H9 (cell line): ENCODE measurements around the gene ERFL. TPM values are rescaled to one million over a fixed set of nuclear protein-coding genes. Genes with fewer than 3 reads are reported as not detected.

ENCODE experiments used
- DNase-seq: peaks from one replicate; pipeline ENCODE4 v3.0.0-alpha.2; 2017
- H2AFZ ChIP-seq: one replicate; pipeline ENCODE4 v1.6.1; 2013; ENCODE audit warnings: mild to moderate bottlenecking, low read length, control low read depth, moderate library complexity
- H2AK5ac ChIP-seq: 2 replicates; pipeline ENCODE4 v1.6.1; 2013; ENCODE audit warnings: low read length, control low read depth, mixed read lengths; ENCODE audit not compliant: insufficient read length
- H2BK120ac ChIP-seq: one replicate; pipeline ENCODE4 v1.6.1; 2013; ENCODE audit warnings: low read depth, mild to moderate bottlenecking, low read length, control low read depth, inconsistent platforms; ENCODE audit not compliant: poor library complexity, severe bottlenecking
- H2BK12ac ChIP-seq: 2 replicates; pipeline ENCODE4 v1.6.1; 2013; ENCODE audit warnings: low read length, control low read depth, mixed read lengths, low read depth; ENCODE audit not compliant: insufficient read length
- H2BK15ac ChIP-seq: 2 replicates; pipeline ENCODE4 v1.6.1; 2013; ENCODE audit warnings: low read depth, low read length, control low read depth
- H2BK20ac ChIP-seq: one replicate; pipeline ENCODE4 v1.6.1; 2013; ENCODE audit warnings: low read depth, mild to moderate bottlenecking, low read length, control low read depth, inconsistent platforms; ENCODE audit not compliant: poor library complexity, severe bottlenecking
- H2BK5ac ChIP-seq: 2 replicates; pipeline ENCODE4 v1.6.1; 2013; ENCODE audit warnings: low read length, control low read depth, mixed read lengths; ENCODE audit not compliant: insufficient read length
- H3K14ac ChIP-seq: 2 replicates; pipeline ENCODE4 v1.6.1; 2013; ENCODE audit warnings: low read length, control low read depth; ENCODE audit not compliant: insufficient read depth
- H3K18ac ChIP-seq: 2 replicates; pipeline ENCODE4 v1.6.1; 2013; ENCODE audit warnings: low read depth, mild to moderate bottlenecking, mixed read lengths, low read length, control low read depth; ENCODE audit not compliant: insufficient read length
- H3K23ac ChIP-seq: 2 replicates; pipeline ENCODE4 v1.6.1; 2013; ENCODE audit warnings: low read length, control low read depth, mixed read lengths, low read depth; ENCODE audit not compliant: insufficient read length
- H3K23me2 ChIP-seq: 2 replicates; pipeline ENCODE4 v1.6.1; 2013; ENCODE audit warnings: low read depth, mild to moderate bottlenecking, mixed read lengths, low read length, control low read depth; ENCODE audit not compliant: insufficient read length, poor library complexity, severe bottlenecking
- H3K27ac ChIP-seq: 2 replicates; pipeline ENCODE4 v1.5.1; 2013; ENCODE audit warnings: low read length, control low read depth, mixed read lengths, low read depth; ENCODE audit not compliant: insufficient read length
- H3K27me3 ChIP-seq: 2 replicates; pipeline ENCODE4 v1.6.1; 2013; ENCODE audit warnings: low read length, control low read depth, inconsistent platforms; ENCODE audit not compliant: insufficient read depth
- H3K4ac ChIP-seq: 2 replicates; pipeline ENCODE4 v1.6.1; 2013; ENCODE audit warnings: low read depth, mild to moderate bottlenecking, control low read depth, inconsistent platforms, low read length, moderate library complexity
- H3K4me1 ChIP-seq: 2 replicates; pipeline ENCODE4 v1.6.1; 2013; ENCODE audit warnings: low read length, control low read depth, inconsistent platforms; ENCODE audit not compliant: insufficient read depth
- H3K4me2 ChIP-seq: 2 replicates; pipeline ENCODE4 v1.6.1; 2013; ENCODE audit warnings: low read length, control low read depth, mixed read lengths; ENCODE audit not compliant: insufficient read length, insufficient read depth
- H3K56ac ChIP-seq: 2 replicates; pipeline ENCODE4 v1.6.1; 2013; ENCODE audit warnings: low read depth, mild to moderate bottlenecking, mixed read lengths, low read length, control low read depth; ENCODE audit not compliant: insufficient read length
- H3K79me1 ChIP-seq: 2 replicates; pipeline ENCODE4 v1.6.1; 2013; ENCODE audit warnings: low read depth, mild to moderate bottlenecking, moderate library complexity, low read length, control low read depth, inconsistent platforms; ENCODE audit not compliant: insufficient read depth, poor library complexity, severe bottlenecking
- H3K79me2 ChIP-seq: 2 replicates; pipeline ENCODE4 v1.6.1; 2013; ENCODE audit warnings: low read length, control low read depth, inconsistent platforms; ENCODE audit not compliant: insufficient read depth
- H3K9ac ChIP-seq: 2 replicates; pipeline ENCODE4 v1.6.1; 2013; ENCODE audit warnings: low read length, control low read depth, mixed read lengths; ENCODE audit not compliant: insufficient read length; ENCODE audit errors: extremely low read depth
- H3K9me3 ChIP-seq: one replicate; pipeline ENCODE4 v1.6.1; 2013; ENCODE audit warnings: low read depth, low read length, inconsistent platforms; ENCODE audit not compliant: control insufficient read depth
- H3T11ph ChIP-seq: one replicate; pipeline ENCODE4 v1.6.1; 2013; ENCODE audit warnings: mild to moderate bottlenecking, low read length, control low read depth, inconsistent platforms
- H4K20me1 ChIP-seq: one replicate; pipeline ENCODE4 v1.6.1; 2013; ENCODE audit not compliant: control insufficient read depth, insufficient read length, insufficient read depth
- H4K5ac ChIP-seq: 2 replicates; pipeline ENCODE4 v1.6.1; 2013; ENCODE audit warnings: low read depth, mild to moderate bottlenecking, mixed read lengths, low read length, control low read depth; ENCODE audit not compliant: insufficient read length
- H4K8ac ChIP-seq: replicated peaks from 2 replicates; pipeline ENCODE4 v1.6.1; 2013; ENCODE audit warnings: low read length, control low read depth, mixed read lengths, low read depth; ENCODE audit not compliant: insufficient read length
- H4K91ac ChIP-seq: 2 replicates; pipeline ENCODE4 v1.6.1; 2013; ENCODE audit warnings: low read depth, mild to moderate bottlenecking, moderate library complexity, mixed read lengths, low read length, control low read depth; ENCODE audit not compliant: insufficient read length
- H3K27ac Mint-ChIP-seq, 3 experiments: 2 replicates in 2 of 3; 3 replicates in 1 of 3; pipeline ENCODE4 v1.8.0; 2020 to 2021; ENCODE audit warnings: mixed read lengths in 3 of 3, mild to moderate bottlenecking in 1 of 3, moderate library complexity in 1 of 3
- H3K27me3 Mint-ChIP-seq: 2 replicates; pipeline ENCODE4 v1.8.0; 2021; ENCODE audit warnings: low read depth, mild to moderate bottlenecking, moderate library complexity, mixed read lengths
- H3K36me3 Mint-ChIP-seq, 3 experiments: 2 replicates in 2 of 3; 3 replicates in 1 of 3; pipeline ENCODE4 v1.8.0; 2020 to 2021; ENCODE audit warnings: low read depth in 3 of 3, mixed read lengths in 3 of 3; ENCODE audit not compliant: insufficient read depth in 1 of 3
- H3K4me1 Mint-ChIP-seq, 2 experiments: 2 replicates each; pipeline ENCODE4 v1.8.0; 2020; ENCODE audit warnings: mixed read lengths in 2 of 2
- H3K4me3 Mint-ChIP-seq, 2 experiments: 2 replicates in 1 of 2; 3 replicates in 1 of 2; pipeline ENCODE4 v1.8.0; 2020 to 2021; ENCODE audit warnings: mild to moderate bottlenecking in 2 of 2, mixed read lengths in 2 of 2, moderate library complexity in 1 of 2
- H3K9me3 Mint-ChIP-seq, 2 experiments: 2 replicates in 1 of 2; 3 replicates in 1 of 2; pipeline ENCODE4 v1.8.0; 2020; ENCODE audit warnings: mild to moderate bottlenecking in 2 of 2, mixed read lengths in 2 of 2, moderate library complexity in 1 of 2
- WGBS: extraction: QIAGEN DNeasy Blood & Tissue Kit; methylation state at CpG from one replicate; pipeline ENCODE4 v1.1.7; 2013; ENCODE audit warnings: missing lambda C conversion rate, low lambda C conversion rate, mixed read lengths; ENCODE audit not compliant: insufficient read length; ENCODE audit errors: extremely low coverage; 5-methylcytosine and 5-hydroxymethylcytosine counted together
- total RNA-seq: library from RNA; stranded (reverse); gene quantifications from 2 replicates; pipeline ENCODE4 v1.2.1, GENCODE V29; 2021
- TF ChIP-seq, protein P1 (sequence below): fragments of 200-600 bp; sonication (generic); conservative IDR thresholded peaks from 3 replicates; pipeline ENCODE4 v1.8.0; 2021; ENCODE audit warnings: antibody characterized with exemption, mild to moderate bottlenecking

Gene ERFL
- total RNA-seq, 1 experiment from 2014 or later = 0.22 TPM

DNA sequence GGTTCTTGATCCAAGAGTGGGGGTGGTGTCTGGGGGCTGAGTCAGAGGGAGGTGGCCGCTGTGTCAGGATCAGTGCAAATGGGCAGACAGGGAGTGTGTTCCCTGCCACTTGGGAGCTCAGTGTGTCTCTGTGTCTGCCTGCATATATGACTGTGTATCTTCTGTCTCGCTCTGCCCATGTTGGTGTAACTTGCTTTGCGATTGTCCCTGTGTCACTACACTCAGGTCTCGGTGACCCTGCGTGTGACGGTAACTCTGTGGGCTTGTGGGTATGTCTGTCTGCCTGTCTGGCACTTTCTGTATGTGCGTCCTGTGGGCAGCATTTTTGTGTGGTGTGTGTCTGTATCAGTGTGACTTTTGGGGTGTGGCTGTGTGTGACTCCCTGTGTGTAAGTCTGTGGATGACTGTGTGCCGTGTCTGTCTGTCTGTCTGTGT lies 8.2 kb upstream of the ERFL start:
- H3K4me2 ChIP-seq = no peak overlapping the region
- no peak overlapping the region for H4K5ac ChIP-seq
- no peaks in the 10 kb centered on the region; the same call in 1 of the 2 replicates for H3K4me1 ChIP-seq
- H3K18ac ChIP-seq = no peak overlapping the region
- no CpG with 5 or more reads among the region's 8 CpGs for WGBS
- peaks cover 55% of the 10 kb centered on the region; the same call in 1 of the 2 replicates for H3K27me3 ChIP-seq
- no peak overlapping the region for H3K4me3 Mint-ChIP-seq
- DNase-seq = no peak
- H3K79me1 ChIP-seq = no peaks in the 10 kb centered on the region
- H3K56ac ChIP-seq = no peak overlapping the region
- no peak overlapping the region for H2BK20ac ChIP-seq
- H3K36me3 Mint-ChIP-seq = no peaks in the 10 kb centered on the region; a peak in 1 of 7 replicates
- peaks cover 4% of the 10 kb centered on the region for H3K23me2 ChIP-seq
- H2BK5ac ChIP-seq = no peak overlapping the region
- no peak overlapping the region for H2AFZ ChIP-seq
- no peak overlapping the region for H2BK120ac ChIP-seq
- H3K9ac ChIP-seq = no peak overlapping the region
- H3K27ac ChIP-seq = no peak overlapping the region
- no peak overlapping the region for H3K23ac ChIP-seq
- H4K8ac ChIP-seq = no peak overlapping the region
- H4K20me1 ChIP-seq = no peaks in the 10 kb centered on the region
- no peak overlapping the region for H2BK15ac ChIP-seq
- H3K9me3 Mint-ChIP-seq = no peaks in the 10 kb centered on the region
- peaks cover 15 to 41% of the 10 kb centered on the region in 2 experiments for H3K4me1 Mint-ChIP-seq
- no peak overlapping the region for H3K4ac ChIP-seq
- H3K79me2 ChIP-seq = no peaks in the 10 kb centered on the region
- no peaks in the 10 kb centered on the region for H3K9me3 ChIP-seq
- no peak overlapping the region for H4K91ac ChIP-seq
- H3K14ac ChIP-seq = no peak overlapping the region
- no peak overlapping the region for H2AK5ac ChIP-seq
- TF ChIP-seq, protein P1, sequence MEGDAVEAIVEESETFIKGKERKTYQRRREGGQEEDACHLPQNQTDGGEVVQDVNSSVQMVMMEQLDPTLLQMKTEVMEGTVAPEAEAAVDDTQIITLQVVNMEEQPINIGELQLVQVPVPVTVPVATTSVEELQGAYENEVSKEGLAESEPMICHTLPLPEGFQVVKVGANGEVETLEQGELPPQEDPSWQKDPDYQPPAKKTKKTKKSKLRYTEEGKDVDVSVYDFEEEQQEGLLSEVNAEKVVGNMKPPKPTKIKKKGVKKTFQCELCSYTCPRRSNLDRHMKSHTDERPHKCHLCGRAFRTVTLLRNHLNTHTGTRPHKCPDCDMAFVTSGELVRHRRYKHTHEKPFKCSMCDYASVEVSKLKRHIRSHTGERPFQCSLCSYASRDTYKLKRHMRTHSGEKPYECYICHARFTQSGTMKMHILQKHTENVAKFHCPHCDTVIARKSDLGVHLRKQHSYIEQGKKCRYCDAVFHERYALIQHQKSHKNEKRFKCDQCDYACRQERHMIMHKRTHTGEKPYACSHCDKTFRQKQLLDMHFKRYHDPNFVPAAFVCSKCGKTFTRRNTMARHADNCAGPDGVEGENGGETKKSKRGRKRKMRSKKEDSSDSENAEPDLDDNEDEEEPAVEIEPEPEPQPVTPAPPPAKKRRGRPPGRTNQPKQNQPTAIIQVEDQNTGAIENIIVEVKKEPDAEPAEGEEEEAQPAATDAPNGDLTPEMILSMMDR = no peak
- no peak overlapping the region for H3T11ph ChIP-seq
- no peak overlapping the region for H3K27ac Mint-ChIP-seq
- peaks cover 19% of the 10 kb centered on the region for H3K27me3 Mint-ChIP-seq
- H2BK12ac ChIP-seq = no peak overlapping the region
